Peyer's patch (tissue), 4 donors: ENCODE data around the gene DUSP1.
"Not testable (repeated sequence)": the region's sequence is repeated elsewhere in the genome, so short reads cannot be mapped to it uniquely, and the experiment has no call there.

ENCODE experiments used
- CTCF ChIP-seq, 6 experiments: fragments of 450-650 bp in 4 of 6; fragments of 200-600 bp in 2 of 6; sonication (generic) in 1 of 6; IDR thresholded peaks; one replicate each; pipeline ENCODE4 v1.5.1; 2017 to 2019; ENCODE audit warnings: antibody characterized with exemption in 6 of 6, mild to moderate bottlenecking in 3 of 6, moderate library complexity in 1 of 6
- POLR2A ChIP-seq, 2 donors: fragments of 450-650 bp; IDR thresholded peaks; one replicate each; pipeline ENCODE4 v1.5.1; 2017; ENCODE audit warnings: antibody characterized with exemption in 2 of 2, mild to moderate bottlenecking in 2 of 2, moderate library complexity in 2 of 2

DNA sequence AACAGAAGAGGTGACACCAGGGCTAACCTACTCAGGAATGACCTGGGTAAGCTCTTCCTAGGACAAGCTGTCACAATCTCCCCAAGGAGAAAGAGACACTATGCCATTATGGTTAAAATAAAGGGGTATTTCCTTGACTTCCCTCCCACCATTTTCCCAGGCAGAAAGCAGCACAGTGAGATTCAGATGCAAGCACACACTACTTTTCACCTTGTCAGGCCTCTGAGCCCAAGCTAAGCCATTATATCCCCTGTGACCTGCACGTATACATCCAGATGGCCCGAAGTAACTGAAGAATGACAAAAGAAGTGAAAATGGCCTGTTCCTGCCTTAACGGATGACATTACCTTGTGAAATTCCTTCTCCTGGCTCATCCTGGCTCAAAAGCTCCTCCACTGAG, 16.5 kb upstream of the DUSP1 start:
- not testable (repeated sequence) for TF ChIP-seq CTCF, POLR2A (IDR thresholded peaks at IDR 0.05)
